ENCODE results near the gene FAM124B. TPM values are rescaled to one million over a fixed set of nuclear protein-coding genes. Genes with fewer than 3 reads are reported as not detected.

Gene FAM124B
- total RNA-seq, 1 donor = under 0.01 TPM

GRCh38 chr2:224440988-224441387, 39.1 kb upstream of the FAM124B start:
- no peak for DNase-seq (ENCODE audit: low read depth)
- TF ChIP-seq CTCF (IDR thresholded peaks at IDR 0.05; ENCODE audit: insufficient read depth, low read depth, low read length) = no peak
- H3K4me3 ChIP-seq (ENCODE audit: low read depth, low read length) = no peak overlapping the region

DNA sequence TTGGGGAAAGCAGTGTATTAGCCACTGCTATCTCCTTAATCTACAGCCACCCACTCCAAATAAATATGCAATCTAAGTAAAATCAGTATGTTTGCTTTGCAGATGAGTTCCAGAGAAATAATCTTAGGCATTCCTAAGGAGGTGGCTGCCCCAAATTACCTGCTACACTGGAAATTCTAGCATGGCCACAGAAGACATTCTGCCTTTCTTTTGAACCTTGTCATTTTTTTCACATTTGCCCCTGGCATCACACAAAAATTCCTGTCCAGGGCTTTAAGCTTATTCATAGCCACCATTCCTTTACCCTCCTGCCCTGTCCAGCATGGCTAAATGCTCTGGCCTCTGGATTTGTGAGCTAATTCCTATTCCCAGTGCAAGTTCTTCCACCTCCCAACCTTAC, 36.8 kb upstream of the FAM124B start:
- H3K4me3 ChIP-seq (ENCODE audit: low read depth, low read length) = no peak overlapping the region
- no peak for DNase-seq (ENCODE audit: low read depth)
- TF ChIP-seq CTCF (IDR thresholded peaks at IDR 0.05; ENCODE audit: insufficient read depth, low read depth, low read length) = no peak

DNA sequence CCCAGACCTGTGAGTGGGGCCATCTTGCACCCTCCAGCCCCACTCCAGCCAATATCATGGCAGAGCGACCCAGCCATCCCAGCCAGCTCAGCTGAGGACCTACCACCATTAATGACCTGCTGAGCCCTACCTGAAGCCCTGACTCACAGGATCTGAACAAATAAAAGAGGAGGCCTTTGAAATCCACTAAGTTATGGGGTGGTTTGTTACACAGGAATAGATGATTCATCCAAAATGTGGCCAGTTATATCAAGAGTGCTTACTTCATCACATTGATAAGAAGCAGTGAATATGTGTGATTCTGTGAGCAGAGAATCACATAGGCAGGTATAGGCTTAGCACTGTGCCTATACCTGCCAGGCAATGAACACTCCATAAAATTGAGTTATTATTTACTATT, 34.7 kb upstream of the FAM124B start:
- no peak for DNase-seq (ENCODE audit: low read depth)
- H3K4me3 ChIP-seq (ENCODE audit: low read depth, low read length) = no peak overlapping the region
- no peak for TF ChIP-seq CTCF (IDR thresholded peaks at IDR 0.05; ENCODE audit: insufficient read depth, low read depth, low read length)

DNA sequence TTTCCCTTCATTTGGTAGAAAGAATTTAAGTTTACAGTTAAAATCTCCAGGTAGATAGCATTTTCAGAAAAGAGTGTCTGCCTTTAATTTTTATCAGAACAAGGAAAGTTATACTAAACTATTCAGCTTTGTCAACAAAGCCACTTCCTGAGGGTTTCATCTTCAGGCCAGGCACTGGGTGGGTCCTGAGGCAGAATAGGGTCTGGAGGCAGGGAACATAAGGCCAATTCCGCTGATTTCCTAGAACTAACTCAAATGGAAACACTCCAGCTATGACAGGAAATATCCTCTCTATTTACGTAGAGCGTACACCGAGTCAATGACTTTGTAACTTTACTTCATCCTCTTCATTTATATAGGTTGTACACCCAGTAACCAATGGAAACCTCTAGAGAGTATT, 32.7 kb upstream of the FAM124B start:
- no peak for TF ChIP-seq CTCF (IDR thresholded peaks at IDR 0.05; ENCODE audit: insufficient read depth, low read depth, low read length)
- H3K4me3 ChIP-seq (ENCODE audit: low read depth, low read length) = no peak overlapping the region
- DNase-seq (ENCODE audit: low read depth) = no peak

DNA sequence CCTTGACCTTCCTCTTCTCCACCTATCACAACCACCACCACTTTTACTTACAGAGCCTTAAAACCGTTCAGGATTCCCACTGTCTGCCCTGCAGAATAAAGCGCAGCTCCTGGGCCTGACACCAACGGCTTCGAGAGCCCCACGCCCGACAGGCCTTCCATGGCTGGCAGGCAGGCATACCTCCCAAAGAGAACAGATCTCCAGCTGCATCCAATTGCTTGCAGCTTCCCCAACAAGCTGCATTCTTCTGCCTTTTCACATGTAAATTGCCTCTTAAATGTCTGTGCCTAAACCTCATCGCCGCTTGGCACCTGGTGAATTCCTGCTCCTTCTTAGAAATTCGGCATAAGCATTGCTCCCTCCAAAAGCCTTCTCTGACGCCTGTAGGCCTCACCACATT, 31.5 kb upstream of the FAM124B start:
- no peak overlapping the region for H3K4me3 ChIP-seq (ENCODE audit: low read depth, low read length)
- no peak for TF ChIP-seq CTCF (IDR thresholded peaks at IDR 0.05; ENCODE audit: insufficient read depth, low read depth, low read length)
- DNase-seq (ENCODE audit: low read depth) = no peak

- H3K4me3 ChIP-seq (ENCODE audit: low read depth, low read length) = no peak overlapping the region
- no peak for DNase-seq (ENCODE audit: low read depth)
- no peak for TF ChIP-seq CTCF (IDR thresholded peaks at IDR 0.05; ENCODE audit: insufficient read depth, low read depth, low read length)
Measured at GRCh38 chr2:224432003-224432579, 30.2 kb upstream of the FAM124B start.

DNA sequence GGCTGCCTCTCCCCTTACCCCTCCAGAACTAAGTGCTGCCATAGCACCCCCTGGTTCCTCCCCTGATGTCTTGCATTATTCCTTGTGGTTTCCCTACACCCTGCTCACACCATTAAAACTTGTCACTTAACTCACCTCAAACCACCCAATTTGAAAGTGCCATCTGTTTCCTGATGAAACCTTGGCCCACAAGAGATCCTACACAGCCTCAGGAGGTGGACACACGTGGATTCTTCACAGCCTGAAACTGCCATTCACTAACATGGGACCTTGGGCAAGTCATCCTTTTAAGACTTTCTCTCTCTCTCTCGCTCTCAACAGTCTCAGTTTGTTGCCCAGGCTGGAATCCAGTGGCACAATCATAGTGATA, 27.5 kb upstream of the FAM124B start:
- H3K4me3 ChIP-seq (ENCODE audit: low read depth, low read length) = no peak overlapping the region
- DNase-seq (ENCODE audit: low read depth) = no peak
- no peak for TF ChIP-seq CTCF (IDR thresholded peaks at IDR 0.05; ENCODE audit: insufficient read depth, low read depth, low read length)

Measured in fibroblast of villous mesenchyme (primary cell).